Endometrial microvascular endothelial cells (primary cell): ENCODE data around the gene LRRC9. TPM values are rescaled to one million over a fixed set of nuclear protein-coding genes. Genes with fewer than 3 reads are reported as not detected.
"Not testable (repeated sequence)": the region's sequence is repeated elsewhere in the genome, so short reads cannot be mapped to it uniquely, and the experiment has no call there.

Source experiments
- in situ Hi-C: cut with HindIII; loops from 2 replicates; pipeline ENCODE4 v1.10.0; 2017; ENCODE audit warnings: low sequenced_read_pairs, low pct_unique_long_range_greater_than_20kb; ENCODE audit errors: inconsistent ontology term
- total RNA-seq: library from RNA; depleted of rRNA; stranded (reverse); fragments of >200 nt; gene quantifications from one replicate; pipeline ENCODE4 v1.2.3, GENCODE V29; 2015; ENCODE audit errors: inconsistent ontology term

Gene LRRC9
- total RNA-seq, 1 donor from 2014 or later, result not detected

DNA sequence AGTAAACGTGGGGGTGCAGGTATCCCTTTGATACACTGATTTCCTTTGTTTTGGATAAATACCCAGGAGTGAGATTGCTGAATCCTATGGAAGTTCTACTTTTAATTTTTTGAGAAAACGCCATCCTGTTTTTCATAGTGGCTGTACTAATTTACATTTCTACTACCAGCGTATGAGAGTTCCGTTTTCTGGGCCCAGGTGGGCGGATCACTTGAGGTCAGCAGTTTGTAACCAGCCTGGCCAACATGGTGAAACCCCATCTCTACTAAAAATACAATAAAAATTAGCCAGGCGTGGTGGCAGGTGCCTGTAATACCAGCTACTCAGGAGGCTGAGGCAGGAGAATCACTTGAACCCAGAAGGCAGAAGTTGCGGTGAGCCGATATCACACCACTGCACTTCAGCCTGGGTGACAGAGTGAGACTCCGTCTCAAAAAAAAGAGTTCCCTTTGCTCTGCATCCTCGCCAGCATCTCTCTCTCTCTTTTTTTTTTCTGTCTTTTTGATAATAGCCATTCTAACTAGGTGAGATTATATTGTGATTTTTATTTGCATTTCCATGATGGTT, 22.4 kb downstream of the LRRC9 start:
- in situ Hi-C loops, result not testable (repeated sequence)

DNA sequence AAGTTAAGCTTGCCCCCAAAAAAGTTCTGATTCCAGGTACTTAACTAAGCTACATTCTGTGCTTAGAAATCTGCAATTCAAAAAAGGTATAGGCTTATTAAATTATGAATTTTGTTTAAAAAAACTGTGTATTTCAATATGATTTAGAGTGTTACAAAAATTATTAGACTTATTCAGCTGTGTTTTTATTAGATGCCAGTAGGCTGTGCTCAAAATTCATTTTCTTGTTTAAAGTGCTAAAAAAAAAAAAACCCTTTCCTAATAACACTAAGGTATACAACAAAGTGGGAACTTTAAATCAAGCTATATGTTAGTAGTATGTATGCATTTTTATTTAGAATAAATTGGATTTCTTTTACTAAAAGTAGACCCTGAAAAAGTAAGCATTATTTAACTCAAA, 25.0 kb downstream of the LRRC9 start:
- in situ Hi-C loops, result no loop called here

DNA sequence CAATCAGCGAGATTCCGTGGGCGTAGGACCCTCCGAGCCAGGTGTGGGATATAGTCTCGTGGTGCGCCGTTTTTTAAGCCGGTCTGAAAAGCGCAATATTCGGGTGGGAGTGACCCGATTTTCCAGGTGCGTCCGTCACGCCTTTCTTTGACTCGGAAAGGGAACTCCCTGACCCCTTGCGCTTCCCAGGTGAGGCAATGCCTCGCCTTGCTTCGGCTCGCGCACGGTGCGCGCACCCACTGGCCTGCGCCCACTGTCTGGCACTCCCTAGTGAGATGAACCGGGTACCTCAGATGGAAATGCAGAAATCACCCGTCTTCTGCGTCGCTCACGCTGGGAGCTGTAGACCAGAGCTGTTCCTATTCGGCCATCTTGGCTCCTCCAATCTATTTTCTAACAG, 32.2 kb downstream of the LRRC9 start:
- in situ Hi-C loops, result not testable (repeated sequence)

DNA sequence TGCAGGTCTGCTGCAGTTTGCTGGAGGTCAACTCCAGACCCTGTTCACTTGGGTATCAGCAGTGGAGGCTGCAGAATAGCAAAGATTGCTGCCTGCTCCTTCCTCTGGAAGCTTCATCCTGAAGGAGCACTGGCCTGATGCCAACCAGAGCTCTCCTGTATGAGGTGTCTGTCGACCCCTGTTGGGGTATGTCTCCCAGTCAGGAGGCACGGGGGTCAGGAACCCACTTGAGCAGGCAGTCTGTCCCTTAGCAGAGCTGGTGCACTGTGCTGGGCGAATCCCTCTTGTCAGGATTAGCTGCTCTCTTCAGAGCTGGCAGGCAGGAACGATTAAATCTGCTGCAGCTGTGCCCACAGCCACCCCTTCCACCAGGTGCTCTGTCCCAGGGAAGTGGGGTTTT, 37.9 kb downstream of the LRRC9 start:
- in situ Hi-C loops, result not testable (repeated sequence)

DNA sequence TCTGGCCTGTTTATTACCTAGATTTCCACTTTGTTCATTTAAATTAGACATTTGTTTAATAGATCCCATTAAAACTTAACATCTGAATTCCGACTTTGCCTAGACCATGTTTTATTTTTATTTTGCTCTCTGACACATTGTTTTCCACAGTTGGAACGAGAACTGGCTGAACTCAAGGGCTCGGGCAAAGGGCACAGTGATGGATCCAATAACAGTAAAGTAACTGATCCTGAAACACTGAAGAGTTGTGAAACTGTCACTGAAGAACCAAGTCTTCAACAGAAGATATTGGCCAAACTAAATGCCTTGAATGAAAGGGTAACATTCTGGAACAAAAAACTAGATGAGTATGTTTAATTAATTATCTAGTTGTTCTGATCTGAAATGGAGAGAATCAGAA, 39.7 kb downstream of the LRRC9 start:
- in situ Hi-C loops, result no loop called here

DNA sequence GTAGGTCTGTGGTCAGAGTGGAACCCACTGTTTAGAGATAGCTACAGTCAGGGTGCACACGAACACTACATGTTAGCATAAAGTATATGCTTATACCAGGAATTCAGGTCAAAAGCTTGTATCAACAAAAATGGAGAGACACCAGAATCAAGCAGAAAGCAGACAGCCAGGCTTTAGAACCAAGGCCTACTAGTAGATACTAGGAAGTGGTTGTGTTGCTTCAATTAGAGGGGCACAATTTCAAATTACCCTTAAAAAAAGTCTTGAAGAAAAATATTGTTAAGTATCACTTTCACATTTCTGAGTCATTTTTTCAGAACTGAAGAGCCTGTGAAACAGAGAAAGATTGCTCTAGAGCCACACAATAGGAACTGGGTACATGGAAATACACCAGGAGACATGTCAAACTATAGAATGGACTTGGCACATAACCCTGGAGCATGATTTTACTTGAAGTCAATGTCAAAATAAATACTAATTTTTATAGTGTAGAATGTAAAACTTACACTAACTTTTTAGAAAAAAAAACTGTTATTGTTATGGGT, 41.6 kb downstream of the LRRC9 start:
- in situ Hi-C loops, result no loop called here

DNA sequence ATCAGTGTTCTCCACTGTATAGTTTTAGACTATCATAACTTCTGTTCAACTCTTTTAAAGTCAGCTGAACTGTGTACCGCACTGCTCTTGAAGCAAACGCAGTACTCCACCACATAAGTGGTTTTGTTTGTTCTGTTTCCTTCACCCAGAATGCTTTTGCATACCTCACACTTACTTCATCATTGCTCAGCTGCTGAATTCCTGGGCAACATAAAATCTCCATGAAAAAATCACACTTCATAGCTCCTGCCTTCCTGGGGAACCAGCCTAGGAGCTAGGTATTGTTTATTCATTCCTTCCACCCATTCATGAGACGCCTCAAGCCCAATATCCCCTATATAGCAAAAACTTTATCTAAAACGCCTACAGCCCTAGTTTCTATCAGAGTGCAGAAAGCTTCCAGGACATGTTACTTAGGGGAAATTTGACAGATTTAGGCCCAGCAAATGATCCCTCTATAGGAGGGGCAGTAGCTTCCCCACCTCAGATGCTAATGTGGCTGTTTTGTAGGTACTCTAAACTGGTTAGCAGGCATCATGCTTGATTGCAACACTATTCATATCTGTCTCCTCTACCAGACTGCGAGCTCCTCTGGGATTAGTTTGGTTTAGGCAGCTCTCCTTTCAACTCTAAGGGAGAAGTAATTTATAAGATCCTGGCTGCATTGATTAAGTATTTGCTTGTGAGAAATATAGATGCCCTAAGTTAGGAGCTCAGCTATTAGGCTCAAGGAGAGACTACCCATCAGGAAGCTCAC, 44.5 kb downstream of the LRRC9 start:
- in situ Hi-C loops, result no loop called here

DNA sequence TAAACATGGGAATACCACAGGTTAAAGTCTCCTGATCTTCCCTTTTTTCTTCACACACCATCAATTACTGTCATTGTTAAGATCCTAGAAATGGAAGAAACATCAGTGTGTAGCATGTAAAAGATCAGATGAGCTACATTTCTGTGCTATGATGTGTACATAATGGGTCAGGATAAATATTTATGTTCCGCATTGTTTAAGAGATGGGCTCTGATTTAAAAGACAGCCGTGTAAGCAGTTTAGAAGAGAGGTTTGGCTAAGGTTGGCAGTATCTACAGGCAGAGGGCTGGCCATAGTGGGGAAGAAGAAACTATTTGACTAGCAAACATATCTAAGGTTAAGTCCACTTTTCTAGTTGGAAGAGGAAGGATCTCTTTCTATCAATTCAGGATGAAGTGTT, 49.4 kb downstream of the LRRC9 start:
- in situ Hi-C loops, result no loop called here

DNA sequence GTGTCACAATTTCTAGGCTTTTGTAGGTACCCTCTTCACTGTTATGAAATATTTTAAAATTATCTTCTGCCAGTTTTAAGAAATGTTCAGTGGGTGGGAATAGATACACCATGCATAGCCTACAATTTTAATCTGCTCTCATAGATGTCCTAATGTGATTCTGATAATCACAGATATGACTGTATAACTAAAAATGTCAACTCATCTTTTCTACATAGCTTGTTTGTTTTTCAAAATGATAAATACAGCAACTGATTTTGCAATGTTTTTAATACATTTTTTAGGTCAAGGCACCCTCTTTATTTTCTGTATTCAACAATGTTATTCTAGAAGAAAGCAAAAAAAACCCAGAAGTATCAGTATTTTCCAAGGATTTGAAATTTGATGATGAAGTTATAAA, 61.6 kb downstream of the LRRC9 start:
- in situ Hi-C loops, result no loop called here

DNA sequence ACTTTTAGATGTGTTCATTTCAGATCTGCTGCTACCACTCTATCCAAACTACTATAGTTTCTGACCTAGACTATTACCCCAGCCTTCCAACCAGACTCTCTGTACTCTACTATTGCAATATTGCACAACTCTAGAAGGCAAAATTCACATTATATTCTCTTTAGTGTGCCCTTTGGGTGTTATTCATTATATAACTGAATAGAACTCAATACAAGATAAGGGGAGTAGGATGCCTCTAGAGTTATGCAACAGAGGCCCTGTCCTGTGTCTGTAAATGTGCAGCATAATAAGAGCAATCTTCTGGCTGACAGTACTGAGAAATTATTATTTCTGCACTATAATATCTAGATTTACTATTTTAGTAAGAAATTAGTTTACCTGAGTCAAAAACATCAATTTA, 63.1 kb downstream of the LRRC9 start:
- in situ Hi-C loops, result no loop called here

DNA sequence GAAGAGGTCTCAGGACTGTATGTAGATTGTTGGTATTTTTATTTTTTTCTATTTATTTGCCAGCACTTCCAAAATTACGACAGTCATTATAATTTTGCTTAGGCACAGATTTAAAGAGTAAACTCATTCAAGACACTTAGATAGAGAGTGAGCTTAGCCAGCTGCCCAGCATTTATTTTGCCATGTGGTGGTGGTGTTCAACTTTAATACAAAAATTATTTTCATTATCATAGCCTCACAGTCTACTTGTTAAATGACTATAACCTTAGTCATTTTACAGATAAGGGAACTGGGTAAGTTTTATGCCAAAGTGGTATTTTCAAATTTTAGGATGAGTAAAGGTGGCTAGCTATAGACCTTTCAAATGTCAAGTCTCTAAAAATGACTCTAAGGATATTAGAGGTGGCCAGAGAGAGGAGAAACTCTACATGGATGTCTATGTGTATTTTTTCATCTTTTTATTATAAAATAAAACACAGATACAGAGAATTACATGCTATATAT, 66.7 kb downstream of the LRRC9 start:
- in situ Hi-C loops, result no loop called here

DNA sequence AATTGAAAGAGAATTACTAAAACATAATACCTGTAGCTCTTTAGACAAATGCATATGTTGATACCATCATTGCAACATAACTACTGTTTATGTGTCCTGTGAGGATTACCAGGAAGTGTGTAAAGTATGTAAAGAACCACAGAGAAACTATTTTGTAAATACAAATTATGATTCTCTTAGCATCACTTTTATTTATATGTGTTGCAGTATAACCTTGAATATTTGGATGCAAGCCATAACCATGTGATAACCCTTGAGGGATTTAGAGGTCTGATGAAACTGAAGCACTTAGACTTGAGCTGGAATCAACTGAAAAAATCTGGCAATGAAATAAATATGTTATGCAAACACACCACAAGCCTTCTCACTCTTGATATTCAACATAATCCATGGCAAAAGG, 77.5 kb downstream of the LRRC9 start:
- in situ Hi-C loops, result no loop called here

DNA sequence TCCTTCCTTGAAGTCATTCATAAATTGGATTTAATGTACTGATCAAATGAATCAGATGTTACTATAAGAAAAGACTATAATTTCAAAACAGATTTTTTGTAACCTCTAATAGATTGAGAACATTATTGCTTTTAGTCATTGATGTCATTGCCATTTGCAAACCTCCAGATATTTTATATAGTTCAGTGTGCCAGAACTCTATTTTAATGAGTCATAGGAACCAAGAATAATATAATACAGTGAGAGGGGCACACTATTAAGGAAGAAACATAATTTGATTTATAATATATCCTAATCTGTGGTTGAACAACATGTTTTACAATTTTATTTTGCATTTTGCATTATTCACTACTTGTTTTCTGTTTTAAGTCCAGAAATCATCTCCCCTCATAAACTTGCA, 78.0 kb downstream of the LRRC9 start:
- in situ Hi-C loops, result no loop called here

DNA sequence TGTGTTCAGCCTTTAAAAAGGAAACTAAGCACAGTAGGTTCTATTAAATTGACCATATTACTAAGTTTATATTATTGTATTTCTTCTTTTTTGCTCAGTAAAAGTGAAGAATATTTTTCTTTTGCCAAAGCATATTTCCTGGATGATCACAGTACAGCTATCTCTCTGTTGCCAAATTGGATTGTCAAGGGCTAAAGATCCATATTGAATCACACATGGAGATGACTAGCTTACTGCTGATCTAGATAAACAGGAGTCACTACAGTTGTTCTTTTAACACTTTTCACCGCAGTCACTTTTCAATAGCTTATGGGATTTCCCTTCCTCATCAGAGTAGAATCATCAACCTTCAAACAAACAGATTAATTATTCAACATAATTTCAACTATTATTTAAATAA, 78.6 kb downstream of the LRRC9 start:
- in situ Hi-C loops, result no loop called here

DNA sequence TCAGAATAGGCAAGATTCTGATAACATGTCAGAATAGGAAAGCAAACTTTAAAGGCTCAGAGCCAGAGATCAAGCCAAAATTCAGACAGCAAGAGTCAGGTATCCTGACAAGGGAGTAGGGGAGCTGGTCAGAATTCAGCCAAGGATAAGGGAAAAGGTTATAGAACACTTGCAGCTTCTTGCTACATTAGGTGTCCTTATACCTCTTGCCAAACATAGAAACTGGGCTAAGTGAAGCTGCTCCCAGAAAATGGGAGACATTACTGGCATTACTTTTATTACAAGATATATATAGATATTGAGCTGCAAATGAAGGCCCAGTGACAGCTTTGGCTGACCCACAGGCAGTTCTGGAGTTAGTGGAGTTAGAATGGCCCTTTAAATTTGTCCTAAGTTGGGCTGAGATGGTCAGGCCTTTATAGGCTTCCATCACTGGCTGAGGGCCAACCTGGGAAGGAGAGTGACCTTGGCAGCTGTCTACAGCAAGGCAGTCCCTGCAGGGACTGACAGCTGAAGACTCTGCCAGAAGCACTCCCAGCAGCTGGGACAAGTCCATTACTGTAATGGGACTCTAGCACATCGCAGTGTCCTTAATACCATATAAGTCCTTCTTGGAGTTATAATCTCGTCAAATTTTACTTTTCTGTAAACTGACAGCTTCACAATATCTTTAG, 83.0 kb downstream of the LRRC9 start:
- in situ Hi-C loops, result no loop called here

DNA sequence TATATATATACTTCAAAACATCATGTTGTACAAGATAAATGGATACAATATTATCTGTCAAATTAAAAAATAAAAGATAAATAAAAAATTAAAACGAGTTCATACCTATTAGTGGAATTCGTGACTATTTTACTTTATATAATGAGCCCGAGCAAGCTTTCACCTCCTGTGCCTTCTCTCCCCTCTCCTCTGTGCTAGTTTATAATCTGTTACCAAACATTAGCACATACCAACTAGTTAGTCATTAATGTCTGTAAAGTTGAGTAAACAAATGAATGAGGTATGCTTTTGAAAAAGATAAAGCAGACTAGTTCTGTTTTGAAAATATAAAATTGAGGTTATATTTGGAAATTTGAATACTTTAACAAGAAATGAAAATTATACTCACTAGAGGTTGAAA, 84.0 kb downstream of the LRRC9 start:
- in situ Hi-C loops, result no loop called here

DNA sequence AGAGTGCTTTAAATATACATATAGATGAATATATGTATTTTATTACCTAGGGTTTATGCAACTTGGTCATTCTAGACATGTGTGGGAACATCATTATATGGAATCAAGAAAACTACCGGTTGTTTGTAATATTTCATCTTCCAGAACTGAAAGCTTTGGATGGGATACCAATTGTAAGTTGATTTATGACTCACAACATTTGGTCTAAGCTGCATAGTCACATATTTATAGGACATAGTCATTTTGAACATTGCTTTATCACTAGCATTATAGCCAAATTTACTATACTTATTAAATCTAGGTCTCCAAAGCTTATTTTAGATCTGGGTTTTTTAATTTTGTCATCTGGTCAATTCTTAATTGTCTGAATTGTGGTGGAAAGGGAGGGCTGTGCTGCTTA, 88.1 kb downstream of the LRRC9 start:
- in situ Hi-C loops, result no loop called here

DNA sequence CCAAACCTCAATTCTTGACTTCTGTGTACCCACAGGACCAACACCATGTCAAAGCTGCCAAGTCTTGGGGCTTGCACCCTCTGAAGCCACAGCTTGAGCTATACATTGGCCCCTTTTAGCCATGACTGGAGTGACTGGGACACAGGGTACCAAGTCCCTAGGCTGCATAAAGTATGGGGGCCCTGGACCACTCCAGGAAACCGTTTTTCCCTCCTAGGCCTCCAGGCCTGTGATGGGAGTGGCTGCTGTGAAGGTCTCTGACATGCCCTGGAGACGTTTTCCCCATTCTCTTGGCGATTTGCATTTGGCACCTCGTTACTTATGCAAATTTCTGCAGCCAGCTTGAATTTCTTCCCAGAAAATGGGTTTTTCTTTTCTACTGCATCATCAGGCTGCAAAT, 90.3 kb downstream of the LRRC9 start:
- in situ Hi-C loops, result not testable (repeated sequence)

DNA sequence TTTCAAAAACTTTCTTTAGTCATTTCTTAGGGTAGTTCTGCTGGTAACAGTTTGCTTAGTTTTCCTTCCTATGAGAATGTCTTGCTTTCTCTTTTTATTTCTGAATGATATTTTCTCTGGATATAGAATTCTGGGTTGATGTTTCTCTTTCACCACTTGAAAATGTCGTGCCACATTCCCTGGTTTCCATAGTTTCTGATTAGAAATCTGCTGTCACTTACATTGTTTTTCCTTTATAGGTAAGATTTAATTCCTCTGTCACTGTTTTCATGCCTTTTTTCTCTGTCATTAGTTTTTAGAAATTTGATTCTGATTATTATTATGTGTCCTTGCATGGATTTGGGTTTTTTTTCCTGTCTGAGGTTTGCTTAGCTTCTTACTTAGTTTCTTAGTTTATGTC, 94.5 kb downstream of the LRRC9 start:
- in situ Hi-C loops, result no loop called here

DNA sequence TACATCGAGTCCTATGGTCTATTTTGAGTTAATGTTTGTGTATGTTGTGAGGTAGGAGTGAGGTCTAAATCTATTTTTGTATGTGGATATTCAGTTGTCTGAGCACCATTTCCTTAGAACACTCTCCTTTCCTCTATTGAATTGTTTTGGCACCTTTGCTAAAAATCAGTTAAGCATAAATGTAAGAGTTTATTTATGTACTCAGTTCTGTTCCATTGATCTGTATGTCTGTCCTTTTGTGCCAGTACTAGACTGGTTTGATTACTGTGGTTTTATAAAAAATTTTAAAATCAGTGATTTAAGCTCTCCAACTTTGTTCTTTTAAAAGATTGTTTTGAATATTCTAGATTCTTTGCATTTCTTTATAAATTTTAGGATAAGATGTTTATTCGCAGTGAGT, 101.7 kb downstream of the LRRC9 start:
- in situ Hi-C loops, result no loop called here
